VCaP (cell line): ENCODE results near the gene CYB5RL.

Experiments
- H3K27ac ChIP-seq: fragments of 450-650 bp; 2 replicates; pipeline ENCODE4 v1.5.1; 2017
- CTCF ChIP-seq: fragments of 450-650 bp; conservative IDR thresholded peaks from 2 replicates; pipeline ENCODE4 v1.5.1; 2017; ENCODE audit warnings: mild to moderate bottlenecking, moderate library complexity

CYB5RL gene

GRCh38 chr1:54230507-54231339, 30.9 kb upstream of the CYB5RL start:
- H3K27ac ChIP-seq, result no peak overlapping the region
- no peak for TF ChIP-seq CTCF

DNA sequence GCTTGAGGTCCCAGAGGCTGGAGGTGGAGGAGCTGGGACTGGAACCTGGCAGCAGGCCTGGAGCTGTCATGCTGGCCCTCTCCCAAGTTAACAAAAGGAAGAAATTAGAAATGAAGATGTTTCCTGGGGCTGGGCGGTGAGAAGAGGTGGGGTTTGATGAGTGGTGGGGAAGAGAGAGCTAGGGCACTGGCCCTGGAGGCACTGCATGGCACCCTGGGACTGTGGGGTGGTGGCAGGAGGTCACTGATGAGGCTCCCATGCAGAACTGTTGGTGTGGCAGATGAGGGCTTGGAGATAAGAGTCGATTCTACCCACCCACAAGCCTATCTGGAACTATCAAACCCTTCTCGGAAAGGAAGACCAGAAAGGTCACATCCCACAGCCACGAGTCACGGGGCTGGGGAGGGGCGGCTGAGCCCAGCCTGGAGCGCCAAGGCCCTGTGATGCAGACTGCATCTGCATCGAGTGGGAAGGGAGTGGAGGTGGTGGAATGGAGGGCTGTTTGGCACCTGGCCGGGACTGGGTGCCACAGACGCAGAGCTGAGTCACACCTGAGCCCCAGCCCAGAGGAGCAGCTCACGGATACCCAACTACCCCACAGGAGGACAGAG, 29.6 kb upstream of the CYB5RL start:
- peak overlapping the region; percentile 41 for H3K27ac ChIP-seq
- no peak for TF ChIP-seq CTCF

DNA sequence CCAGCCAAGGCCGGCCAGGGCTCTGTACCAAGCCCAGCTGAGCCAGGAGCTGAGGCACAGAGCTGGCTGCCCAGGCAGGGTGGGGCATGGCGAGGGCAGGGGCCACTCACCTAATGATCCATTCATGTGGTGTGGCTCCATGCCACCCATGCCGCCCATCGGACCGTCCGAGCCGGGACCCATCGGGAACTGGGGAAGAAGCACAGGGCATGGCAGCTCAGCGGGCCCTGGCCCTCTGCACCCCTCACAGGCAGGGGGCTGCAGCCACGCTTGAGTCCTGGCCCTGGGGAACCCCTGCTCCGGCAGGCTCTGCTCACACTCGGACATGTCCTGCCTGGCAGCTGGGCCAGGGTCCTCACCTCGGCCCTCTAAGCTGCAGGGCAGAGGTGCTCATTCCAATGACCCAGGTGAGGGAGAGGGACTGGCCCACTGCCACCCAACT, 28.8 kb upstream of the CYB5RL start:
- H3K27ac ChIP-seq, result peak overlapping the region; percentile 41; the same call in 1 of the 2 replicates
- no peak for TF ChIP-seq CTCF

DNA sequence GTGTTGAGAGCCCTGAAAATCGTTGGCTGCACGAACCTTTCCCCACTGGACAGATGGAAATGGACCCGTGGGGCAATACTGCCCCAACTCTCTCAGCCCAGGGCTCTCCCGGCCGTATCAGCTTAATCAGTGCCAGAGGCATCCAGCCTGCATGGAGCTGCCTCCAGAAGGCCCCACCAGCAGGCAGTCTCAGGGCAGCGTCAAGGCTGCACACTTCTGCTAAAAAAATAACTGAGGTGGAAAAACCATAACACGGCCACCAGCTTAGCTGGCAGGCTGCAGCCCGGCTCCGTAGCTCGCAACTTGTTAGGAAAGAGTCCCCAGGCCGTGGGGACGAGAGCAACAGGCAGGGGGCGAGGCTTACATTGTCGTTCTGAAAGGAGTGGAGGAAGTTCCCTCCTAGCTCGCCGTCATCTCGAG, 28.1 kb upstream of the CYB5RL start:
- no peak overlapping the region for H3K27ac ChIP-seq
- TF ChIP-seq CTCF, result no peak

DNA sequence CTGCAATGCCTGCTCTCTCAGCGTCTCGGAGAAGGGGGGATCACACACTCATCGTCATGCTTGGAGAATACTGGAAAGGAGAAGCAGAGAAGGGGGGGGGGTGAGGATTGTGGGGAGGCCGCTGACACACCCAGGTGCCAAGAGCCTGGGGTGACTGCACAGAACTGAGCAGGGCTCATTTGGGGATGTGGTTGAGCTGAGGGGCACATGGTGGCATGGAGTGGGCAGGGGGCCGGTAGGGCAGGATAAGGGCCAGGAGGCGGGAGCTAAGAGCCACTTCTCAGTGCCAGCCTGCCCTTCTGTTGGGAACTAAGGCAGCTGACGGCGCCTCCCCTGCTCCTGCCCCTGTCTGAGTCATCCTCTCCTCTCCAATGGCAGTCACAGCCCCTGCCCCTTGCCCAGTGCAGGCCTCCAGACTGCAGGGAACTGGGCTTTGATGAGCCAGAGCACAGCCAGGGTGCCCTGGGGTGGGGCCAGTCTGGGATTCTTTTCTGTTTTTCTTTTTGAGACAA, 27.3 kb upstream of the CYB5RL start:
- no peak for TF ChIP-seq CTCF

GRCh38 chr1:54225986-54226559, 26.2 kb upstream of the CYB5RL start:
- H3K27ac ChIP-seq, result no peak overlapping the region
- TF ChIP-seq CTCF, result no peak

More for the DNA sequence above, 27.3 kb upstream of the CYB5RL start:
- no peak overlapping the region for H3K27ac ChIP-seq

DNA sequence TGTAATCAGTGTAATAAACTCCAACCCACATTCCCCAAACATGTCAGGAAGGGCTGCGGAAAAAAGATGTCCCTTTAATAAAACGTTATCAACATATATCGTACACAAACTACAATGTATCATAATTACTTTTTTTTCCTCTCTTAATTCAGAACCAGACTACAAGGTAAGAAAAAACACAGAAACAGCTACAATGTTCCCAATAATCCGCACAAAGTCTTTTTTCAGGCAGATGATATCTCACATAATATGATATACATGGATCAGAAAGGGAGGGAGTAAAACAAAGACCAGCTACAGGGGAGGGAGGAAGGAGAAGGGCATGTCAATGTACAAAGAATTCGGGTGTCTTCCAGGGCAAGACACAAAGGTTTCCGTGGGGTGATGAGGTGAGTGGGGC, 25.5 kb upstream of the CYB5RL start:
- H3K27ac ChIP-seq, result no peak overlapping the region

More for the DNA sequence above, 25.5 kb upstream of the CYB5RL start:
- TF ChIP-seq CTCF, result no peak
